Neuron (in vitro differentiated cells): ENCODE data around the gene TGFBR3L.

Experiments
- H2AFZ ChIP-seq: one replicate; pipeline ENCODE4 v1.6.1; 2013; ENCODE audit warnings: low read depth, mild to moderate bottlenecking, inconsistent platforms, low read length, moderate library complexity
- H3K27me3 ChIP-seq: one replicate; pipeline ENCODE4 v1.6.1; 2013; ENCODE audit warnings: low read length; ENCODE audit not compliant: insufficient read depth
- H3K36me3 ChIP-seq: one replicate; pipeline ENCODE4 v1.6.1; 2013; ENCODE audit warnings: low read length; ENCODE audit not compliant: insufficient read depth
- H3K4me1 ChIP-seq: one replicate; pipeline ENCODE4 v1.6.1; 2013; ENCODE audit warnings: low read length; ENCODE audit not compliant: insufficient read depth
- H3K4me3 ChIP-seq: 2 replicates; pipeline ENCODE4 v1.5.1; 2013; ENCODE audit warnings: mild to moderate bottlenecking, low read length, moderate library complexity
- H3K9me3 ChIP-seq: one replicate; pipeline ENCODE4 v1.6.1; 2013; ENCODE audit warnings: low read length

Gene TGFBR3L

DNA sequence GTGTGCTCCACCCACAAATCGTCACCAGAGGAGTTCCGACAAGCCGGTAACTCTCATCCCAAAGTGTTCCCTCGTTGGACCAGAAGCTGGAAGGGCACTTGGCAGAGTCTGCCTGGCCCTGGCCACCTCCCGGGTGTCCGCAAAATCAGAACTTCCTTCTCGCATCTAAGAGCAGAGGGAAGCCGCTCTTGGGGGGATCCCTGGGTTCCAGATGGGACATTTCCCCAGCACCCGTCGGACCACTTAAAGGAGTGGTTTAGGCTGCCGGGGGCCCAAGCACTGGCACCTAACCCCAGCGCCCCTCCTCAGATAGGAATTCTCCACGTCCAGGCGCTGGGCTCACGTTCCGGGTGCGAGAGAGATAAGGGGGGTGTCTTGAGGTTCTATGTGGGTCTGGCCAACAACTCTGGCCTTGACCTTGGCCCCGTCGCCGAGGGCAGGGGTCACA, 11.8 kb upstream of the TGFBR3L start:
- H3K9me3 ChIP-seq, result peaks cover 3% of the 10 kb centered on the region
- no peak overlapping the region for H2AFZ ChIP-seq
- no peaks in the 10 kb centered on the region for H3K27me3 ChIP-seq
- H3K4me3 ChIP-seq, result peak overlapping the region; percentile 55
- peaks cover 2% of the 10 kb centered on the region for H3K36me3 ChIP-seq
- H3K4me1 ChIP-seq, result peaks cover 20% of the 10 kb centered on the region

DNA sequence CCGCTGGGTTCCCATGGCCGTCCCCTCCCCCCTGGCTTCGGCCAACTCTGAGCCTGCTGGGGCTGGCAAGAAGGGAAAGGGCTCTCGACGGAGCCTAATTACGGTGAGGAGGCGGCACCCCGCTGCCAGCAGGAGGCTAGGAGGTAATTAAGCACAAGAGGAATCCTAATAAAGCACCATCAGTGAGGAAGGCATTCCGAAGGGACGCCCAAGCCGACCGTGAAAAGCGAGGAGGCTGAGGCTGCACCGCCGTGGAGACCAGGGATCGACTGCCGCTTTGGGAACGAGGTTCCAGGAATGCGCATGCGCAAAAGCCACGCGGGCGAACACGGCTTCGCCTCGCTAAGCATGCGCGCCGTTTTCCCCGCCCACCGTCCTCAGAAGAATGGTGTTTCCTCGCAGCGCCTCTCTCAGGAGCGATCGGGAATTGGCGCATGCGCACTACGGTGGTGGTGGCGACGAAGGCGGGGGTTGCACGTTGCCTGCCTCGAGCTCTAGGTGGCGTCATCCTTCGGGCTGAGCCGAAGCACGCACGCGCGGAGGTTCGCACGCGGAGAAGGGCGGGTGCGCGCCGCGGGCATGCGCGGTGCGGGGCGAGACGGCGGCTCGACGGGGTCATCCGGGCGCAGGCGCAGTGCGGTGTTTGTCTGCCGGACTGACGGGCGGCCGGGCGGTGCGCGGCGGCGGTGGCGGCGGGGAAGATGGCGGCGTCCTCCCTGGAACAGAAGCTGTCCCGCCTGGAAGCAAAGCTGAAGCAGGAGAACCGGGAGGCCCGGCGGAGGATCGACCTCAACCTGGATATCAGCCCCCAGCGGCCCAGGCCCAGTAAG, 11.2 kb upstream of the TGFBR3L start, which contains the start of gene MAP2K7:
MAP2K7 (plus strand) TSS at position 634 of the 830 bp plus-strand sequence; CDS start at position 702, 68 bp downstream.
- Histone ChIP-seq H3K4me3 (peak within 1 kb of the TSS; percentile 71), H2AFZ (no peak within 1 kb of the TSS), H3K4me1 (peaks cover 20% of the 10 kb centered on the region), H3K27me3 (no peaks in the 10 kb centered on the region), H3K36me3 (peaks cover 2% of the 10 kb centered on the region), H3K9me3 (peaks cover 3% of the 10 kb centered on the region)

DNA sequence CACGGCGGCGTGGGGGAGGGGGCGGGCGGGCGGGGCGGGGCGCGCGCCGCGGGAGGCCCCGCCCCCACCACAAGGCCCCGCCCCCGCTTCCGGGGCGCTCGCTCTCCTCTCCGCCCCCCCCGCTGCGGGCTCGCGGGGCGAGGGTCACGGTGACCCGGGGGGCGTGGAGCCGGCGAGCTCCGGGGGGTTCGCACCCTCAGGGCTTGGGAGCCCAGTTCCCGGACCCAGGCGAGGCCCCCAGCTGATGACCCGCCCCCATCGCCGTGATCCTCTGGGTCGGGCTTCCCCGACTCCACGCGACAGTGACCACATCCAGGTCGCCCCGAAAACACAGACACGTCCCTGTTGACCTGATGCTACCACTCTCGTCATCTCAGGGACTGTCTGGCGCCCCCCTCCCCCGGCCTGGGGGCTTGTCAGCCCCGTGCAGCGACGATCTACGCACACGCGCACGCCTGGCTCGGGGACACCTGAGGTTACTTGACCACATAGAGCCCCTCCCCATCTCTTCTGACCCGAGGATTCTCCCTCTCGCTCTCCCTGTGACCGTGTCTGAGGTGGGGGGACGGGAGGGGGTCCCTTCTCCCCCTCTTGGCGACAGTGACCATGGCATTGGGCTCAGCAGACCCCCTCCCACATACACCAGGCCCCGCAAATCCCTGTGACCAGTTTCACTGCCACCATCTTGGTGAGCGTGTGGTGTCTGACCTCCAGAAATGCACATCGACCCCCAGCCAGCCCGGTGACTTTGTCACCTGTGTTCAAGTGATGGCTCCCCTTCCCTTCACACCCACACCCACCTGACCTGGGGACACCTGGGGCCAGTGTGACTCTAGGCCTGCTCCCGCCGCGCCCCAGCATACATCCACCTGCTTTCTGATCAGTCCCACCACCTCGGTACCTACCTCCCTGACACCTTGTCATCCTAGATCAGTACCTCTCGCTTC, 10.3 kb upstream of the TGFBR3L start:
- no peaks in the 10 kb centered on the region for H3K27me3 ChIP-seq
- H3K4me1 ChIP-seq, result peaks cover 20% of the 10 kb centered on the region
- peaks cover 6% of the 10 kb centered on the region for H3K36me3 ChIP-seq
- H2AFZ ChIP-seq, result no peak overlapping the region
- peak overlapping the region; percentile 71 for H3K4me3 ChIP-seq
- peaks cover 3% of the 10 kb centered on the region for H3K9me3 ChIP-seq

DNA sequence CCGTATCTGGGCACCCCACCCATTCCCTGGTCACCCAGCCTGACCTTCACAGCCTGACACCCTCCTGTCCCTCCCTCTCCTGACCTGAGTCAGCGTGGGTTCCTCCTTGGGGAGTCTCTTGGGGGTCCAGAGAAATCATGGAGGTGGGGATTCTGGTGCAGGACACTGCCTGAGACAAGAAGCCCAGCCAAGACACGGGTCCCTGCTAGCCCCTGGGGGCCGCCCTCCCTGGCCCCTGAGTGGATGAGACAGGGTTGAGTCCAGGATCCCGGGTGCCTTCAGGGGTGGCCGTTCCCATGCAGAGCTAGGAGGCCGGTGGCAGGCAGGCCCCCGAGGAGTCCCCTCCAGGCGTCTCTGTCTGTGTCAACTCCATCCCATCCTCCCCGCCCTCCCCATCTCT, 9.4 kb upstream of the TGFBR3L start:
- peaks cover under 1% of the 10 kb centered on the region for H3K9me3 ChIP-seq
- H3K4me1 ChIP-seq, result peaks cover 20% of the 10 kb centered on the region
- peaks cover 12% of the 10 kb centered on the region for H3K36me3 ChIP-seq
- no peak overlapping the region for H2AFZ ChIP-seq
- peak overlapping the region; percentile 71 for H3K4me3 ChIP-seq
- no peaks in the 10 kb centered on the region for H3K27me3 ChIP-seq

DNA sequence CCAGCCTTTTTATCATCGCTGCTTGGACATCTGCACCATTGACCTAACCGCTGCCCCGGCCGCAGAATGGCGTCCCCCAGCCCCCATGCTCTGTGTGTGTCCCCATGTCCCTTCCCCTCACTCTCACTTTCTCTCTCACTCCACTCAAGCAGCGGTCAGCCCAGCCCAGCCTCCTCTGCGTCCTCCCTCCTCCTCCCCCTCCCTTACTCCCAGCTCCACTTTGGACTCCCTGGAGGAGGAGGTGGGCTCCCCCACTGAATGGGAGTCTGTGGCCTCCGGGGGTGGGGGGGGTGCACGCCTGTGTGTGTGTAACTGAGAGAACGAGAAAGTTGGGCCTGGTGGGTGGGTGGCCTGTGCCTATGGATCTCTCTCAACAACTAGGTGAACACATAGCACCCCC, 8.8 kb upstream of the TGFBR3L start:
- Histone ChIP-seq H3K36me3 (peaks cover 17% of the 10 kb centered on the region), H3K9me3 (no peaks in the 10 kb centered on the region), H3K4me3 (no peak overlapping the region), H2AFZ (no peak overlapping the region), H3K27me3 (no peaks in the 10 kb centered on the region), H3K4me1 (peaks cover 20% of the 10 kb centered on the region)

DNA sequence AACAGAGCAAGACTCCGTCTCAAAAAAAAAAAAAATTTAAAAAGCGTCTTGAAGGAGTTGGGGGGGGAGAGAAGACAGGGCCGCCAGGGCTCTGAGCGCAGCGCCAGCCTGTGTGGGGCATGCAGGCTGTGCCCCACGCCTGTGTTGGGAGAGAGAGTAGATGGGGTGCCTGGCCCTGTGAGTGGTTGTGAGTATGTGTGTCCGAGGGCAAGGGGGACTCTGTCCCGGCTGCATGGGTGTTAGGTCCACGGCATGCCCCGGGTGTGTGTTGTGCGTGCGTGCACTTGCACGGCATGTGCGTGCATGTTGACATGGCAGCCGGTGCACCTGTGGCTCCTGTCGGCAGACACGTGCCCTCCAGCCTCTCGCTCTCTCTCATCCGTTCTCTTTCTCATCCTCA, 7.5 kb upstream of the TGFBR3L start:
- Histone ChIP-seq H3K4me1 (peaks cover 20% of the 10 kb centered on the region), H3K4me3 (no peak overlapping the region), H2AFZ (no peak overlapping the region), H3K9me3 (no peaks in the 10 kb centered on the region), H3K36me3 (peaks cover 29% of the 10 kb centered on the region), H3K27me3 (no peaks in the 10 kb centered on the region)

DNA sequence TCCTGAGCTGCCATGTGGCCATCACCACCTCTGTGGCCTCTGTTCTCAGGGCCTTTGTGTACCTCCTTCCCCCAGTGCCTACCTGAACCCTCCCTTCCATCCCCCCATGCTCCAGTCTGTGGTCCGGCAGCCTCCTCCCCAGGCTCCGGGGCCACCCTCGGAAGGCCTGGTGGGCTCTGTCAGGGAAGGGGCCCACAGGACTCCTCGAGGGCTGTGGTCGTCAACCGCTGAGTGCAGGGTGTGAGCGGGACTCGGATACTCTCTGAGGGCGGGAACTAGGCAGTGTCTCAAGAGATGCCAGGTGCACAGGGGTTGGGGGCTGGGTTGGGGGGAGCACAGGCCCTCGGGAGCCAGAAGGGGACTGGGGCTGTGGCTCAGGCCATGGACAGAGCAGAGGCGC, 7.1 kb upstream of the TGFBR3L start:
- Histone ChIP-seq H3K4me3 (no peak overlapping the region), H3K36me3 (peaks cover 32% of the 10 kb centered on the region), H3K9me3 (no peaks in the 10 kb centered on the region), H2AFZ (no peak overlapping the region), H3K27me3 (no peaks in the 10 kb centered on the region), H3K4me1 (peaks cover 20% of the 10 kb centered on the region)

DNA sequence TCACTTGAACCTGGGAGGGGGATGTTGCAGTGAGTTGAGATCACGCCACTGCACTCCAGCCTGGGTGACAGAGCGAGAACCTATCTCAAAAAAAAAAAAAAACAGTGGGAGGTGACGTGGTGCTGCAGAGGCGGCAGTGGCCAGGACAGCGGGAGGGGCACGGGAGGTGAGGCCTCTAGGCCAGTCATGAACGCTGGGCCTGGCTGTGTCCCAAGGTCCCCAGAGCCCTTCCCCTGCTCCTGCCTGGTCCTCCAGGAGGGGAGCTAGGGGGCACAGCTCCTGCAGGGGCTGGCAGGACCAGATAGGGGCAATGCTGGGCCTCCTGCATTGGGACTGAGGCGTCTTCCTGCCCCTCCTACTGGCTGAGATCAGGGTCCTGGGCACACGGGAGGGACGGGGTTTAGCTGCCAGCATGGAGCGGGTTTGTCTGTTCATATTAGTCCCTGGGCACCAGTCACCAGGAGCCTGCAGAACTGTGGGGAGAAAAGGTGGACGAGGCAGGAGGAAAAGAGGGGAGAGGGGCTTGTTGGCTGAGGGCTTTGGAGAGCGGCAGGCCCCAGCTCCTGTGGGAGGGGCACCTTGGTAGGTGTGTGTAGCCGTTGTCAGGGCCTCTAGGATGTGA, 6.4 kb upstream of the TGFBR3L start:
- Histone ChIP-seq H2AFZ (no peak overlapping the region), H3K4me3 (no peak overlapping the region), H3K4me1 (peaks cover 14% of the 10 kb centered on the region), H3K36me3 (peaks cover 35% of the 10 kb centered on the region), H3K9me3 (no peaks in the 10 kb centered on the region), H3K27me3 (no peaks in the 10 kb centered on the region)

DNA sequence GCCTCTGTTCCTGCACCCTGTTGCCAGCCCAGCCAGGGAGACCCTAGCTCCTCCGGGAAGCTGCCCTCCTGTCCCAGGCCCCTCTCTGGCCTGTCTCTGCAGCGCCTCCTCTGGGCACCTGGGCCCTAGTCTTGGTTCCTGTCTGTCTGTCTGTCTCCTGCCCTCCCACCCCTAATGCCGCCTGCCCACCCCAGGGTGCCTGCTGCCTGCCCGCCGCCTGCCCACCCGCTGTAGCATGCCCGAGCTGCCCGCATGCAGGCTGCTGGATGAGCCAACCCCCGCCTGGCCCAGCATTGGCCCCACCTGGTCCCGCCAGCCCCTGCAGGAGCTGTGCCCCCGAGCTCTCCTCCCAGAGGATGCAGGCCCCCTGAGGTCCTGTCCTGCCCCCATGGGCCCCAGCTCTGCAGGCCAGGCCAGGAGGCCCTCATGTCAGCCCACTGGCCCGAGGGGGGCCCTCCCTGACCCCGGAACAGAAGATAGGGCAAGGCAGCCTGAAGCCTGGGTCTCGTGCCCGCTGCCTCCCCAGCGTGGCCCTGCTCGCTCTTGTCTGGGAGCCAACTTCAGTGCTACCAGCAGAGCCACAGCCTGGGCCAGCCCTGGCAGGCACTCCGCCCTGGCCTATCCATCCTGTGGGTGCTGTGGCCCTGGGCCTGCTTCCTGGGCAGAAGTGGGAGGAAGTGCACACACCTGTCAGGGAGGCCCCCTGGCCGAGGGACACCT, 5.7 kb upstream of the TGFBR3L start:
- Histone ChIP-seq H2AFZ (no peak overlapping the region), H3K36me3 (peaks cover 35% of the 10 kb centered on the region), H3K4me1 (peaks cover 14% of the 10 kb centered on the region), H3K27me3 (no peaks in the 10 kb centered on the region), H3K4me3 (no peak overlapping the region), H3K9me3 (no peaks in the 10 kb centered on the region)

DNA sequence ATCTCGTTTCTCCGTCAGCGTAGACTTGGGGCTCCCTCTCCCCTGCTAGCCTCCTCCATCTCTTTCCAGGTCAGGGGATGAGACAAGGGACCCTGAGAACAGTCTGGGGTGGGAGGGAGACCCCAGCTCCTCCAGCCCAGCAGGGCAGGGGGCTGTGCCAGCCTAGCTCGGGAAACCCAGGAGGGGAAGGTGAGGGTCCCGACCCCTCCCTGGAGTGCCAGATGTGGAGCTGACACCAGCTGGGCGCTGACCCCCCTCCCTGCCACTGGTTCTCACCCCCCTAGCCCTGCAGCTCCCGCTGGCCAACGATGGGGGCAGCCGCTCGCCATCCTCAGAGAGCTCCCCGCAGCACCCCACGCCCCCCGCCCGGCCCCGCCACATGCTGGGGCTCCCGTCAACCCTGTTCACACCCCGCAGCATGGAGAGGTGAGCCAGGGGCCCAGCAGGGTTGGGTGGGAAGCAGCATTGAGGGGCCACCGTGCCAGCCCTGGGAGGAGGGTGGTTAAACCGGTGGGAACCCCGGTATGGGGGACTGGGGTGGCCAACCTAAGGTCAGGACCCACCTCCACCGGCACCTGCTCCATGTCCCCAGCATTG, 5.1 kb upstream of the TGFBR3L start:
- Histone ChIP-seq H3K4me1 (peaks cover 12% of the 10 kb centered on the region), H3K27me3 (peaks cover 2% of the 10 kb centered on the region), H3K4me3 (no peak overlapping the region), H3K36me3 (peaks cover 35% of the 10 kb centered on the region), H3K9me3 (no peaks in the 10 kb centered on the region), H2AFZ (no peak overlapping the region)

DNA sequence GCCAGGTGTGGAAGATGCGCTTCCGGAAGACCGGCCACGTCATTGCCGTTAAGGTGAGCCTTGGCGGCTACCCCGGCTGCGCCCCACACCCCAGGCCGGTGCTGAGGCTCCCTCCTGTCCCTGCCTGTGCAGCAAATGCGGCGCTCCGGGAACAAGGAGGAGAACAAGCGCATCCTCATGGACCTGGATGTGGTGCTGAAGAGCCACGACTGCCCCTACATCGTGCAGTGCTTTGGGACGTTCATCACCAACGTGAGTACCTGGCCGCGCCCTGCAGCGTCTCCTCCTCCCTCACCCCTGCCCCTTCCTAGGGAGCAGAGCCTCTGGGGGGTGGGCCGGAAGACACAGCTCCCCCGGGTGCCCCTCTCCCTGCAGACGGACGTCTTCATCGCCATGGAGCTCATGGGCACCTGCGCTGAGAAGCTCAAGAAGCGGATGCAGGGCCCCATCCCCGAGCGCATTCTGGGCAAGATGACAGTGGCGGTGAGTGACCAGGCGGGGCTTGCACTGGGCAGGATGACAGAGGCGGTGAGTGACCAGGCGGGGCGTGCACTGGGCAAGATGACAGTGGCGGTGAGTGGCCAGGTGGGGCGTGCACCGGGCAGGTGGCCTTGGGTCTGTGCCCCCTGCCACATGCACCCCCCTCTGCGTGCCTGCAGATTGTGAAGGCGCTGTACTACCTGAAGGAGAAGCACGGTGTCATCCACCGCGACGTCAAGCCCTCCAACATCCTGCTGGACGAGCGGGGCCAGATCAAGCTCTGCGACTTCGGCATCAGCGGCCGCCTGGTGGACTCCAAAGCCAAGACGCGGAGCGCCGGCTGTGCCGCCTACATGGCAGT, 4.1 kb upstream of the TGFBR3L start:
- Histone ChIP-seq H3K27me3 (peaks cover 9% of the 10 kb centered on the region), H3K36me3 (peaks cover 35% of the 10 kb centered on the region), H3K4me3 (no peak overlapping the region), H3K4me1 (peaks cover 3% of the 10 kb centered on the region), H3K9me3 (no peaks in the 10 kb centered on the region), H2AFZ (no peak overlapping the region)
